Esophagus squamous epithelium (tissue), 5 donors: Measurements from ENCODE around the gene SLC35E2B. TPM values are rescaled to one million over a fixed set of nuclear protein-coding genes. Genes with fewer than 3 reads are reported as not detected.

Source experiments
- DNase-seq: peaks from one replicate; lab custom pipeline; 2025; lab: John Stamatoyannopoulos, UW
- H3K27ac ChIP-seq, 4 donors: fragments of 200-600 bp; sonication (generic); one replicate each; pipeline ENCODE4 v1.5.1; 2016 to 2019; ENCODE audit warnings: mild to moderate bottlenecking in 1 of 4
- H3K27me3 ChIP-seq, 4 donors: fragments of 200-600 bp; sonication (generic); 1 replicate in 3 of 4; 2 replicates in 1 of 4; pipeline versions ENCODE4 v1.5.1 to v1.6.0; 2017 to 2021; ENCODE audit warnings: antibody characterized with exemption in 1 of 4
- H3K36me3 ChIP-seq, 3 donors: fragments of 200-600 bp; sonication (generic); one replicate each; pipeline ENCODE4 v1.5.1; 2016 to 2019
- H3K4me1 ChIP-seq, 3 donors: fragments of 200-600 bp; sonication (generic); one replicate each; pipeline ENCODE4 v1.5.1; 2017 to 2019
- H3K4me3 ChIP-seq, 4 donors: fragments of 200-600 bp; sonication (generic); 1 replicate in 3 of 4; 2 replicates in 1 of 4; pipeline ENCODE4 v1.5.1; 2016 to 2019; ENCODE audit warnings: mild to moderate bottlenecking in 2 of 4, moderate library complexity in 1 of 4
- H3K9me3 ChIP-seq, 3 donors: fragments of 200-600 bp; sonication (generic); one replicate each; pipeline ENCODE4 v1.5.1; 2016 to 2019
- CTCF ChIP-seq, 6 experiments: fragments of 450-650 bp in 4 of 6; fragments of 200-600 bp in 2 of 6; sonication (generic) in 2 of 6; IDR thresholded peaks; one replicate each; pipeline ENCODE4 v1.5.1; 2016 to 2019; ENCODE audit warnings: antibody characterized with exemption in 6 of 6, mild to moderate bottlenecking in 4 of 6, moderate library complexity in 4 of 6
- POLR2A ChIP-seq, 4 donors: fragments of 450-650 bp; IDR thresholded peaks; one replicate each; pipeline ENCODE4 v1.6.1; 2017; ENCODE audit warnings: antibody characterized with exemption in 4 of 4, mild to moderate bottlenecking in 4 of 4, moderate library complexity in 3 of 4
- WGBS, 2 donors: methylation state at CpG; one replicate each; pipeline ENCODE4 v1.1.5; 2018; 5-methylcytosine and 5-hydroxymethylcytosine counted together
- intact Hi-C: fragments of 100-400 bp; cut with DNase I; formaldehyde crosslinking; loops from one replicate; pipeline ENCODE4 v1.15.0; 2022
- total RNA-seq, 4 donors: library from RNA; depleted of rRNA; stranded (reverse); fragments of >200 nt; gene quantifications; one replicate each; pipeline ENCODE4 v1.1.0, GENCODE V29; 2016
- donor health status: DM: yes; HTN: yes; CAD: no.

The SLC35E2B gene
- total RNA-seq, 4 donors from 2014 or later: 13.2 to 34.3 (median 25.7) TPM

DNA sequence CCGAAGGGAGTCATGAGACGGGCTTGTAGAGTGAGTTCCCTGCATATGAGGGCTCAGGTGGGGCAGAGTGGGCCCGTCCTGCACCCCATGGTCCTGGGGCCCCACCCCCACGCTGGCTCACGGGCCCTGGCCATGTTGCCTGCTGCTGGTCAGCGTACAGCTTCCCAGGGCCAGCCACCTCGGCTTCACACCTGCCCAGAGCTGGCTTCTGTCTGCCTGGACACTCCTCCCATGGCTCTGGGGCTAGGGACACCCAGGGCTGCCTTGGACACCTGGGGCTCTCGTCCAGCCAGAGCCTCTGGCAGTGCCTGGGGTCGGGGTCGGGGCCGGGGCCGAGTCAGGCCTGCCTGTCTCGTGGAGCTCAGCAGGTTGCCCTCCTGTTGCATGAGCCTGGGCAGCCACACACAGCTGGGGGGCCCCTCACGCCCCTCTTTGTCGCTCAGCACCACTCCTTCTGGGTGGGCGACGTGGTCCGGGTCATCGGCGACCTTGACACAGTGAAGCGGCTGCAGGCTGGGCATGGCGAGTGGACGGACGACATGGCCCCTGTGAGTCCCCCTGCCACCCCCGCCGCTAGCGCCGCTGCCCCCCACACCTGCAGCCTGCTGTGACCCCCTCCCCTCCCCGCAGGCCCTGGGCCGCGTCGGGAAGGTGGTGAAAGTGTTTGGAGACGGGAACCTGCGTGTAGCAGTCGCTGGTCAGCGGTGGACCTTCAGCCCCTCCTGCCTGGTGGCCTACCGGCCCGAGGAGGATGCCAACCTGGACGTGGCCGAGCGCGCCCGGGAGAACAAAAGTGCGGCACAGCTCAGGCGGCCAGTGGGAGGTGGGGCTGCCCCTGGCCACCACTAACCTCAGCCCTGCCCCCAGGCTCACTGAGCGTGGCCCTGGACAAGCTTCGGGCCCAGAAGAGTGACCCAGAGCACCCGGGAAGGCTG lies 66.1 kb downstream of the SLC35E2B start:
- no peak for DNase-seq
- intact Hi-C loops: no loop called here
- H3K36me3 ChIP-seq: peaks cover 0 to 26% (median 0%) of the 10 kb centered on the region in 3 donors
- H3K4me3 ChIP-seq: peak overlapping the region in 2 of 4 donors; percentile 50 to 63
- H3K9me3 ChIP-seq: no peaks in the 10 kb centered on the region
- no peak for TF ChIP-seq CTCF (IDR thresholded peaks at IDR 0.05)
- no peak for TF ChIP-seq POLR2A (IDR thresholded peaks at IDR 0.05)
- 70 to 88% methylated on average over 2 to 3 of the region's 48 CpGs for WGBS, 2 donors
- H3K27me3 ChIP-seq: peaks cover 0 to 29% (median 2%) of the 10 kb centered on the region in 4 donors
- H3K4me1 ChIP-seq: peaks cover 19 to 76% (median 28%) of the 10 kb centered on the region in 3 donors
- peak overlapping the region; percentile 56 to 90 (median 79) for H3K27ac ChIP-seq

DNA sequence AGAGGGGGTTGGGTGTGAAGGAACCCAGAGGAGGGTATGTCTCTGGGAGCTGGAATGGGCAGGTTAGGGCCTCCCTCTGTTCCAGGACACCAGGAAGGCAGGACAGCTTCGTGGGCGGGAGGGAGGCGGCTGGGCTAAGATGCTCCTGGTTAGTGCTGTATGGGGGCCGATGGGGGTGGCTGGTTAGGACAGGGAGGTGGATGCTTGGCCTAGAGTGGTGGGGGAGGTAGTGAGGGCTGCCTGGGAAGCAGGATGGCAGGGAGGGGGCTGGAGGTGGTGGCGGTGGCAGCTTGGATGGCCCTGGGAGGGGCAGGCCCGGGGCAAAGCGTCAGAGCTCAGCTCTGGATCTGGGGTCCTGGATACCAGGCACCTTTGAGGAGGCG lies 66.8 kb downstream of the SLC35E2B start:
- H3K4me1 ChIP-seq: peaks cover 14 to 76% (median 21%) of the 10 kb centered on the region in 3 donors
- no peak overlapping the region for H3K27ac ChIP-seq
- 84 to 100% methylated on average over 5 to 8 of the region's 8 CpGs for WGBS, 2 donors
- peaks cover 0 to 23% (median 0%) of the 10 kb centered on the region in 4 donors for H3K27me3 ChIP-seq
- DNase-seq: no peak
- no peaks in the 10 kb centered on the region for H3K9me3 ChIP-seq
- no peak overlapping the region for H3K4me3 ChIP-seq
- TF ChIP-seq POLR2A (IDR thresholded peaks at IDR 0.05) (no peak), CTCF (IDR thresholded peaks at IDR 0.05) (no peak)
- intact Hi-C loops: no loop called here
- peaks cover 0 to 26% (median 0%) of the 10 kb centered on the region in 3 donors for H3K36me3 ChIP-seq

DNA sequence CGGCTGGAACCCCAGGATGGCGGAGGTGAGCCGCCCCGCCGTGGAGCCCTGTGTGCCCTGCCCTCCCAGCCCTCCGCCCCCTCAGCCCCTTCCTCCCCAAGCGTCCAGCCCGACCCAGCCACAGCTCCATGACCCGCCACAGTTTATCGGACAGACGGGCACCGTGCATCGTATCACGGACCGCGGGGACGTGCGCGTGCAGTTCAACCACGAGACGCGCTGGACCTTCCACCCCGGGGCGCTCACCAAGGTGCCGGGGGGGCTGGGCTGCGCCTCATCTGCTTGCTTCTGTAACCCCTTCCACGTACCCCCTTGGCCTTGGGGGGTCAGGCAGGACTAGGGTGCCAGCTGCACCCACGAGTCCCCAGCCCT lies 67.2 kb downstream of the SLC35E2B start:
- intact Hi-C loops: no loop called here
- DNase-seq: no peak
- 90% methylated on average over 7 of the region's 28 CpGs; no CpG with 5 or more reads in 1 of the 2 donors for WGBS, 2 donors
- Histone ChIP-seq H3K9me3 (no peaks in the 10 kb centered on the region), H3K27ac (no peak overlapping the region), H3K4me1 (peaks cover 10 to 74% (median 21%) of the 10 kb centered on the region in 3 donors), H3K4me3 (no peak overlapping the region), H3K36me3 (peaks cover 0 to 26% (median 0%) of the 10 kb centered on the region in 3 donors), H3K27me3 (peaks cover 0 to 18% (median 0%) of the 10 kb centered on the region in 4 donors)
- TF ChIP-seq CTCF (IDR thresholded peaks at IDR 0.05) (no peak), POLR2A (IDR thresholded peaks at IDR 0.05) (no peak)

- peak overlapping the region in 1 of 4 donors; percentile 2 for H3K27ac ChIP-seq
- peaks cover 0 to 30% (median 0%) of the 10 kb centered on the region in 3 donors for H3K36me3 ChIP-seq
- intact Hi-C loops: no loop called here
- no peak for TF ChIP-seq CTCF (IDR thresholded peaks at IDR 0.05)
- TF ChIP-seq POLR2A (IDR thresholded peaks at IDR 0.05): no peak
- H3K27me3 ChIP-seq: peaks cover 0 to 12% (median 0%) of the 10 kb centered on the region in 4 donors
- no peak for DNase-seq
- H3K4me1 ChIP-seq: peaks cover 10 to 70% (median 21%) of the 10 kb centered on the region in 3 donors
- H3K9me3 ChIP-seq: no peaks in the 10 kb centered on the region
- H3K4me3 ChIP-seq: no peak overlapping the region
- 73 to 91% methylated on average over 12 to 14 of the region's 38 CpGs for WGBS, 2 donors
Observed at GRCh38 chr1:1624443-1625403, 67.9 kb downstream of the SLC35E2B start.
